HCT116 (cell line): ENCODE measurements around the gene NAPB. TPM values are rescaled to one million over a fixed set of nuclear protein-coding genes. Genes with fewer than 3 reads are reported as not detected.
A peak's percentile ranks its signal among the peaks of the same experiment; 100 is the strongest.

Experiments
- ATAC-seq: fragments of 200-7000 bp; cut with Tn5 transposase; 2 replicates; pipeline ENCODE4 v1.9.1; 2020; ENCODE audit warnings: mild to moderate bottlenecking, moderate library complexity
- BruUV-seq: library from RNA; stranded (reverse); fragments of 400-500 nt; replicated peaks from 2 replicates; lab custom pipeline; 2021; lab: Mats Ljungman, UMichigan
- CTCF ChIA-PET: fragments of 300-600 bp; sonication (Branson Sonifier 250); formaldehyde crosslinking; loops from one replicate; lab custom pipeline; 2021; ENCODE audit warnings: antibody characterized with exemption; lab: Charles Lee
- POLR2A ChIA-PET: fragments of 300-600, 350-600 bp; sonication (Branson Sonifier 250); formaldehyde crosslinking; loops from one replicate; lab custom pipeline; 2021; ENCODE audit warnings: antibody characterized with exemption; lab: Charles Lee
- RAD21 ChIA-PET, 2 experiments: fragments of 300-600 bp; sonication (Branson Sonifier 250); formaldehyde crosslinking; loops; one replicate each; lab custom pipeline; 2023; ENCODE audit warnings: low total read pairs in 2 of 2; ENCODE audit not compliant: uncharacterized antibody in 2 of 2, unreplicated experiment in 2 of 2, low non-redundant PET in 1 of 2; lab: Charles Lee
- DNase-seq: peaks from one replicate; pipeline ENCODE4 v3.0.0-alpha.2; 2010; ENCODE audit warnings: low read depth, low spot score
- H2AFZ ChIP-seq: fragments of 200-600 bp; shearing (Covaris generic), sonication (generic); 2 replicates; pipeline ENCODE4 v1.6.1; 2017; ENCODE audit warnings: low read depth, mixed run types, mixed read lengths, antibody characterized with exemption, low read length; ENCODE audit not compliant: poor library complexity, severe bottlenecking
- H3K27ac ChIP-seq: 2 replicates; pipeline ENCODE4 v1.5.1; 2012; ENCODE audit warnings: low read depth, low read length
- H3K27me3 ChIP-seq: fragments of 200-600 bp; sonication (generic); 2 replicates; pipeline ENCODE4 v1.6.1; 2016; ENCODE audit warnings: mixed run types, low read length, mixed read lengths; ENCODE audit not compliant: insufficient read depth
- H3K36me3 ChIP-seq, 2 experiments: fragments of 200-500 bp in 1 of 2; fragments of 200-600 bp in 1 of 2; sonication (Bioruptor generic) in 1 of 2; sonication (generic) in 1 of 2; 2 replicates each; pipeline versions ENCODE4 v1.5.1 to v1.6.1; 2014 to 2016; ENCODE audit warnings: low read length in 2 of 2, inconsistent platforms in 1 of 2, mixed read lengths in 1 of 2, mixed run types in 1 of 2; ENCODE audit not compliant: insufficient read depth in 2 of 2, control insufficient read depth in 1 of 2
- H3K4me1 ChIP-seq, 2 experiments: fragments of 200-600 bp in 1 of 2; sonication (generic) in 1 of 2; 2 replicates each; pipeline versions ENCODE4 v1.5.1 to v1.6.1; 2012 to 2017; ENCODE audit warnings: low read length in 2 of 2, inconsistent platforms in 1 of 2, mild to moderate bottlenecking in 1 of 2, mixed read lengths in 1 of 2, mixed run types in 1 of 2, moderate library complexity in 1 of 2; ENCODE audit not compliant: insufficient read depth in 2 of 2, control insufficient read depth in 1 of 2
- H3K4me2 ChIP-seq: fragments of 200-600 bp; sonication (generic); 2 replicates; pipeline ENCODE4 v1.6.1; 2017; ENCODE audit warnings: mixed run types, low read length, mixed read lengths
- H3K4me3 ChIP-seq, 2 experiments: fragments of 200-600 bp in 1 of 2; sonication (generic) in 1 of 2; replicated peaks in 1 of 2; 2 replicates each; pipeline ENCODE4 v1.5.1; 2011 to 2016; ENCODE audit warnings: low read length in 2 of 2, control low read depth in 1 of 2, low read depth in 1 of 2, mild to moderate bottlenecking in 1 of 2, mixed read lengths in 1 of 2, mixed run types in 1 of 2
- H3K79me2 ChIP-seq: fragments of 200-600 bp; sonication (generic); 2 replicates; pipeline ENCODE4 v1.6.1; 2017; ENCODE audit warnings: mild to moderate bottlenecking, mixed run types, low read length, moderate library complexity, mixed read lengths; ENCODE audit not compliant: insufficient read depth
- H3K9ac ChIP-seq: fragments of 200-600 bp; sonication (generic); 2 replicates; pipeline ENCODE4 v1.6.1; 2016; ENCODE audit warnings: low read length, mixed read lengths
- H3K9me2 ChIP-seq: fragments of 200-600 bp; sonication (generic), shearing (Covaris generic); 2 replicates; pipeline ENCODE4 v1.6.1; 2017; ENCODE audit warnings: mixed run types, mild to moderate bottlenecking, moderate library complexity; ENCODE audit not compliant: insufficient read depth
- H3K9me3 ChIP-seq, 2 experiments: fragments of 200-500 bp in 1 of 2; fragments of 200-600 bp in 1 of 2; sonication (Bioruptor generic) in 1 of 2; sonication (generic) in 1 of 2; 2 replicates each; pipeline ENCODE4 v1.6.1; 2014 to 2017; ENCODE audit warnings: low read length in 2 of 2, mixed read lengths in 2 of 2, inconsistent platforms in 1 of 2, low read depth in 1 of 2, mild to moderate bottlenecking in 1 of 2, mixed run types in 1 of 2, moderate library complexity in 1 of 2; ENCODE audit not compliant: control insufficient read depth in 1 of 2, insufficient read depth in 1 of 2
- H4K20me1 ChIP-seq: fragments of 200-600 bp; sonication (generic), shearing (Covaris generic); 2 replicates; pipeline ENCODE4 v1.6.1; 2017; ENCODE audit warnings: mixed run types, mild to moderate bottlenecking, moderate library complexity; ENCODE audit not compliant: insufficient read depth
- ATF3 ChIP-seq: IDR thresholded peaks from 2 replicates; pipeline ENCODE4 v1.6.1; 2012
- CBX3 ChIP-seq: IDR thresholded peaks from 2 replicates; pipeline ENCODE4 v1.6.1; 2012; ENCODE audit warnings: low read depth
- CEBPB ChIP-seq: IDR thresholded peaks from 2 replicates; pipeline ENCODE4 v1.6.1; 2012; ENCODE audit warnings: low read depth
- CTCF ChIP-seq, 3 experiments: fragments of 200-600 bp in 1 of 3; sonication (generic) in 1 of 3; IDR thresholded peaks in 2 of 3; conservative IDR thresholded peaks in 1 of 3; 2 replicates each; pipeline ENCODE4 v1.5.1; 2012 to 2017; ENCODE audit warnings: low read depth in 2 of 3, low read length in 2 of 3, antibody characterized with exemption in 1 of 3, borderline replicate concordance in 1 of 3, control low read depth in 1 of 3, mild to moderate bottlenecking in 1 of 3, mixed read lengths in 1 of 3, mixed run types in 1 of 3, moderate library complexity in 1 of 3; ENCODE audit not compliant: insufficient read depth in 1 of 3
- EGR1 ChIP-seq: IDR thresholded peaks from 2 replicates; pipeline ENCODE4 v1.6.1; 2012; ENCODE audit warnings: low read depth
- ELF1 ChIP-seq: IDR thresholded peaks from 2 replicates; pipeline ENCODE4 v1.6.1; 2012; ENCODE audit warnings: low read depth, borderline replicate concordance
- EZH2 ChIP-seq: fragments of 200-600 bp; sonication (generic); IDR thresholded peaks from 2 replicates; pipeline ENCODE4 v1.6.1; 2017; ENCODE audit warnings: antibody characterized with exemption, mixed run types
- EZH2phosphoT487 ChIP-seq: fragments of 200-600 bp; IDR thresholded peaks from 2 replicates; pipeline ENCODE4 v1.6.1; 2018; ENCODE audit warnings: antibody characterized with exemption, borderline replicate concordance
- FOSL1 ChIP-seq: IDR thresholded peaks from 2 replicates; pipeline ENCODE4 v1.6.1; 2012; ENCODE audit warnings: low read depth
- JUND ChIP-seq: IDR thresholded peaks from 2 replicates; pipeline ENCODE4 v1.6.1; 2012
- MAX ChIP-seq: IDR thresholded peaks from 2 replicates; pipeline ENCODE4 v1.6.1; 2012
- POLR2A ChIP-seq: IDR thresholded peaks from 2 replicates; pipeline ENCODE4 v1.7.0; 2011; ENCODE audit warnings: borderline replicate concordance; ENCODE audit not compliant: insufficient read depth, insufficient read length; ENCODE audit errors: extremely low read depth
- POLR2AphosphoS5 ChIP-seq: IDR thresholded peaks from 2 replicates; pipeline ENCODE4 v1.6.1; 2011; ENCODE audit warnings: mild to moderate bottlenecking, low read depth, low read length, moderate library complexity
- RAD21 ChIP-seq: IDR thresholded peaks from 2 replicates; pipeline ENCODE4 v1.6.1; 2012; ENCODE audit warnings: low read depth, mild to moderate bottlenecking
- REST ChIP-seq: IDR thresholded peaks from 2 replicates; pipeline ENCODE4 v1.6.1; 2012; ENCODE audit warnings: low read depth
- SIN3A ChIP-seq: IDR thresholded peaks from 2 replicates; pipeline ENCODE4 v1.6.1; 2012; ENCODE audit warnings: low read depth
- SP1 ChIP-seq: IDR thresholded peaks from 2 replicates; pipeline ENCODE4 v1.6.1; 2012; ENCODE audit warnings: low read depth
- SRF ChIP-seq: IDR thresholded peaks from 2 replicates; pipeline ENCODE4 v1.6.1; 2012; ENCODE audit warnings: low read depth
- TCF7L2 ChIP-seq: IDR thresholded peaks from 2 replicates; pipeline ENCODE4 v1.7.0; 2011; ENCODE audit warnings: borderline replicate concordance, inconsistent platforms; ENCODE audit not compliant: insufficient read depth, insufficient read length; ENCODE audit errors: extremely low read depth
- YY1 ChIP-seq: IDR thresholded peaks from 2 replicates; pipeline ENCODE4 v1.6.1; 2011; ENCODE audit warnings: low read length, low read depth, moderate library complexity, mild to moderate bottlenecking; ENCODE audit not compliant: insufficient replicate concordance; ENCODE audit errors: extremely low read depth
- ZFX ChIP-seq: fragments of 450-650 bp; IDR thresholded peaks from 2 replicates; pipeline ENCODE4 v1.6.1; 2017
- ZNF274 ChIP-seq: fragments of 200-500 bp; sonication (Bioruptor generic); IDR thresholded peaks from 2 replicates; pipeline ENCODE4 v1.6.1; 2014; ENCODE audit warnings: mild to moderate bottlenecking, low read depth, low read length, inconsistent platforms
- intact Hi-C: fragments of 100-400 bp; cut with micrococcal nuclease; formaldehyde crosslinking; loops from 2 replicates; pipeline ENCODE4 v1.10.0; 2022
- total RNA-seq: library from RNA; stranded (reverse); gene quantifications from one replicate; pipeline ENCODE4 v1.2.1, GENCODE V29; 2021; ENCODE audit not compliant: unreplicated experiment

NAPB gene
- total RNA-seq, 1 experiment from 2014 or later, result 7.9 TPM

- CTCF ChIA-PET, result no interaction called here
- peak; percentile 83 for ATAC-seq
- Histone ChIP-seq H3K4me3 (peak within 1 kb of the TSS; percentile 79 to 82), H4K20me1 (no peaks in the 10 kb centered on the region), H3K4me2 (peak within 1 kb of the TSS; percentile 97), H3K4me1 (peaks cover 24 to 39% of the 10 kb centered on the region in 2 experiments), H3K9ac (peak within 1 kb of the TSS; percentile 96), H3K27me3 (no peaks in the 10 kb centered on the region), H3K79me2 (peaks cover 48% of the 10 kb centered on the region), H2AFZ (no peak within 1 kb of the TSS), H3K36me3 (peaks cover 0 to 7% of the 10 kb centered on the region in 2 experiments; a peak in 1 of 4 replicates), H3K9me2 (no peaks in the 10 kb centered on the region), H3K9me3 (no peaks in the 10 kb centered on the region), H3K27ac (peak within 1 kb of the TSS; percentile 96)
- intact Hi-C loops, result loop anchor here (10.0 kb wide), 1 partner anchor 53 kb away; no protein-coding TSS in a partner anchor
- peak; percentile 92 for DNase-seq
- RAD21 ChIA-PET, result no interaction called here
- BruUV-seq, result no TSS peak
- POLR2A ChIA-PET, result interaction anchor here (0.5 to 1.0 kb wide), 2 partner anchors 12 to 261 kb away, joined by 4 to 5 read pairs; no protein-coding TSS in a partner anchor
- TF ChIP-seq ZNF274 (no peak), JUND (no peak), REST (no peak), CTCF (IDR thresholded peaks at IDR 0.05 in 2 of 3, conservative IDR thresholded peaks at IDR 0.05 in 1 of 3; ENCODE audit: borderline replicate concordance in 1 of 3, insufficient read depth in 1 of 3, low read depth in 2 of 3, low read length in 2 of 3) (no peak), TCF7L2 (peak; percentile 62), ELF1 (peak; percentile 66; the same call in 1 of the 2 replicates), ZFX (peak; percentile 77), ATF3 (peak; percentile 95; the same call in 1 of the 2 replicates), POLR2A (peak; percentile 82), RAD21 (no peak), SP1 (peak; percentile 90), EGR1 (peak; percentile 34; the same call in 1 of the 2 replicates), EZH2phosphoT487 (no peak), MAX (peak; percentile 96), FOSL1 (no peak), YY1 (peak; percentile 38), SIN3A (peak; percentile 85; the same call in 1 of the 2 replicates), POLR2AphosphoS5 (peak; percentile 86), SRF (peak; percentile 87), CEBPB (peak; percentile 99), EZH2 (no peak), CBX3 (0 out of 2 replicates have a peak, but pooled peaks have one; percentile 50)
Observed at GRCh38 chr20:23361476-23362391, 59.6 kb downstream of the NAPB start, which contains the start of gene GZF1. TSS of gene GZF1 (plus strand) at chr20:23362182. CDS start at chr20:23364384, 2,202 bp downstream.
